Stimulated activated CD8-positive, alpha-beta memory T cell treated with anti-CD3 and anti-CD28 coated beads, Interleukin-4, amount 100 ng/mL, for 1 hour (primary cell): ENCODE measurements around the gene NELL1.
"Not testable (repeated sequence)": the region's sequence is repeated elsewhere in the genome, so short reads cannot be mapped to it uniquely, and the experiment has no call there.

Experiments used
- DNase-seq, 2 donors: peaks; one replicate each; pipeline ENCODE4 v3.0.0-alpha.2; 2020; ENCODE audit warnings: low read depth in 2 of 2, low spot score in 1 of 2

Gene NELL1

DNA sequence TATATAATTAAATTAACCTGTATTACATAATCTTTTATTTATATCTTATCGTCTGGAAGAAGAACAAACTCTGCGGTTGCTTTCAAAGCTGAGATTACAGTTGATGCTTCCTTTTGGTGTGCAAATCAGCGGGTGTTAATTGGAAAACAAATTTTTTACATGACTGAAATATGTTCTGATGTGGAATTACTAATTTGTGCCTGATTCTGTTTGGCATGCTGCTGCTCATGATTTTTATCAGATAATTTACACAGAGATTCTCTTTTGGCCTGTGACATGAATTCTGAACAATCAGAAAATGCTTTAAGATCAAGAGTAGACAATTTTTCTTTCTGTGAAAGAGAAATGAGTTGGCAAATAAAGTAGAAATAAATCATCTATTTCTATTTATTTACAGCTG is 510.8 kb downstream of the NELL1 start:
- DNase-seq: no peak

GRCh38 chr11:21185959-21186358 is 516.6 kb downstream of the NELL1 start:
- DNase-seq: no peak

DNA sequence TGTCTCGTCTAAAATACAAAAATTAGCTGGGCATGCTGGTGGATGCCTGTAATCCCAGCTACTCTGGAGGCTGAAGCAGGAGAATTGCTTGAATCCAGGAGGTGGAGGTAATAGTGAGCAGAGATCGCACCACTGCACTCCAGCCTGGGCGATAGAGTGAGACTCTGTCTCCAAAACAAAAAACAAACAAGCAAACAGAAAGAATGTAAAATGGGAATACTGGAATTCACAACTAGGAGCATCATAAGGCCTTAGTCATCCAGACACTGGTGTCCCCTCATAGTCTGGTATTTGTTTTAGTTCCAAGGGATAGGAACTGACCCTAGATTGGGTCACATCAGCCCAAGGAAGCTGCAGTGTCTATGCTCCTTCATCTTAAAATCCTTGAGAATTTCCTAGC is 520.8 kb downstream of the NELL1 start:
- no peak for DNase-seq

GRCh38 chr11:21195995-21196394 is 526.6 kb downstream of the NELL1 start:
- DNase-seq: no peak

DNA sequence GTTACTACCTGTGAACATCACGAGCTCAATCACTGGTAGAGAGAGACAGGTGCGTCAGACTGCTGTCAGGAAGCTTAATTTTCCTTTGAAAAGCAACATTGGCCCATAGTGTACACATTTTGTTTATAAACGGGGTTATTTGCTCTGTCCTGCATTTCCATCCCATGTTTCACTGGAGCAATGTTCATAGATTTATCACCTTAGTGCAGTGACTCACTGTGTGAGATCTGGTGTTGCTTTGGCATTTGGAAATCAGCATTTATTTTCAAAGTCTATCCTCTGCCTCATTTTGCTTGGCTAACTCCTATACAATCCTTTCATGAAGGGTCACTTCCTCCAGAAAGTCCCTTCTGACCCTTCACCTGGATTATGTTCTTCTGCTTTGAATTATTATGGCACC is 529.1 kb downstream of the NELL1 start:
- DNase-seq: no peak

- DNase-seq: no peak
Observed at GRCh38 chr11:21205205-21205604, 535.8 kb downstream of the NELL1 start.

DNA sequence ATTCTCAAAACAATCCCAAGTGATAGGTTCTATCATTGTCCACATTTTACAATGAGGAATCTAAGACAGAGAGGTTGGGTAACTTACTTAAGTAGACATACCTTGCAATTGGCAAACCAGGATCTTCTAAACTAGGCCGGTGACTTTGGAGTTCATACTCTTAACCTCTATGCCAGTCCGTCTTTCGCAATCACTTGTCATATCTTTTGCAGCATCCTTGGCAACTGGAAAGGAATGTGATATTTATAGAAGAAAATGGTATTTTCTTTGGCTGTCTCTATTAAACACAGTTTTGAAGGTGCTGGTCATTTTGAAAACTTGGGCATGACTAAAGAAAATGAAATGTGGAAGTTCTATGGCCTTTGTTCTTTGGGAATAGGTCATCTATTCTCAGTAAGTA is 556.5 kb downstream of the NELL1 start:
- no peak for DNase-seq

DNA sequence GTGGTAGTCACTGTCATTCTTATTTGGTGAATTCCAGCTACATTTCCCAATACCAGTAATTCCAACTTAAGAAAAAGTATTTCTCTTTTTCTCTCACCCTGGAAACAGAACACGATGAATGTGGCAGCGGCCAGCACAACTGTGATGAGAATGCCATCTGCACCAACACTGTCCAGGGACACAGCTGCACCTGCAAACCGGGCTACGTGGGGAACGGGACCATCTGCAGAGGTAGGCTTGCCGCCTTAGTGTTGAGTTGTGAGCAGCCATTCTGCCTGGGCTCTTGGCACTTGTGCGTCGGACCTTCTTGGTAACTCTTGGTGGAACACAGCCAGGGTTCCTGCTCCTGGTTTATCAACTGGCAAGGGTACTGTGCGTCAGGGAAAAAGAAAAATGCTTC is 559.8 kb downstream of the NELL1 start:
- DNase-seq: no peak

DNA sequence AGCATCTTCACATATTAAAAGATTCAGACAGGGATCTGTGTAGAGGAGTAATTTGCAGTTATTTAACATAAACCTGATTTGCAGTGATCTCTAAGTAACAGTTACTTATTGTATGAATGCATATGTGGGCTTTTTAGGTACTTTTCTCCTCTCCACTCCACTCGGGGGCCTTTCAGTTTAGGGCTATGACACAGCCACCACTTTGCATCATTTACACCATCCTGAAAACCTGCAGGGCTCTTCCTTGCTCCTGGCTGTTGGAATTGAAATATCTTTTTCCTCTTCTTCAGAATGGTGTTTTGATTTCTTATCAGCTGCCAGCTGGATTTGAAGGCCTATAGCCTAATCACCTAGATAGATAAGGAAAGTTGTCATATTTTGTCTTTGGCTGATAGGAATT is 580.8 kb downstream of the NELL1 start:
- no peak for DNase-seq

- no peak for DNase-seq
Observed at GRCh38 chr11:21254055-21254454, 584.7 kb downstream of the NELL1 start.

- no peak for DNase-seq
Observed at GRCh38 chr11:21254790-21255189, 585.4 kb downstream of the NELL1 start.

DNA sequence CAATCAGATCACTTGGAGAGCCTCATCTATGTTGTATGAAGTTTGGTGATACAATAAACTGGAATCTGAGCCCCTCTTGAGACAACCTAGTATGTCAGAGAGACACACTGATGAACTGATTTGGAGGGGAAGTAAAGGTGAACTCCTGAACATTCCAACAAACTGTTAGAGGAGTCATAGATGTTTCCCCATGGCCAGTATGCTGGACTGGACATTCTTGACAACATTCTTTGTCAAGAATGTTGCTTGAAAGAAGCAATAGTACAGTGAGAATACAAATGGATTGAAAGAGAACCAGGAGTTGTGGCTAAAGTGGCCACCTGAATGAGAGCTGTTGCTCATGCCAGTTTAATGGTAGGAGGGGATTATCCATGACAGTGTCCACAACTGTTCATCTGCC is 588.1 kb downstream of the NELL1 start:
- DNase-seq: no peak

DNA sequence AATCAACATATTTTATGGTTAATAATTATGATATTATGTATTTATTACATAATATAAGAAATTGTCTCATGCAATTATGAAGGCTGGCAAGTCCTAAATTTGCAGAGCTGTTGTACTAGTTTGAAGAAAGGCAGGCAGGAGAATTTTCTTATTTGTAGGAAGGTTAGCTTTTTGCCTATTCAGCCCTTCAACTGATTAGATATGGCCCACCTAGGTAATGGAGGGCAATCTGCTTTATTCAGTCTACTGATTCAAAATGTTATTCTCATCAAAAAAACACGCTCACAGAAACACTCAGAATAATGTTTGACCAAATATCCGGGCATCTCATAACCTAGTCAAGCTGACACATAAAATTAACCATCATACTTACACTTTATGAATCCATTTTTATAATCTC is 589.0 kb downstream of the NELL1 start:
- DNase-seq: no peak

- DNase-seq: no peak
Observed at GRCh38 chr11:21260101-21260500, 590.7 kb downstream of the NELL1 start.

GRCh38 chr11:21262992-21263391 is 593.6 kb downstream of the NELL1 start:
- DNase-seq: no peak

- no peak for DNase-seq
Observed at GRCh38 chr11:21264125-21264524, 594.7 kb downstream of the NELL1 start.

DNA sequence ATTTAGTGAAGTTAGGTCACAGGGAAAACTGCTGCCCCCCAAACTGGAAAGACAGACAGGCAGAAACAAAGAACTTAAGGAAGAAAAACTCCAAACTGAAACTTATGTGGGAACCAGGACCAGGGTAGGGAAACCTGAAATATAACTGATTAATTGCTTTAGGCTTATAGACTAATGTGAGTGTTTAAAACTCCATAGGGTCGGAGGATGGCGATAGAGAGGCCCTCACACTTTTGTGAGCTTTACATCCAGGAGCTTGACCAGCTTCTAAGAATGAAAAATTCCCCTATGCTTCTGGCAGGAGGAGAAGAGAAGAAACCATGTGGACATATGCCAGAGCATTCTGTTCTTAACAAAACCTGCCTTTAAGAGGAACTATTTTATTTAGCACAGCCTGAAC is 598.6 kb downstream of the NELL1 start:
- DNase-seq: no peak

GRCh38 chr11:21272139-21272538 is 602.8 kb downstream of the NELL1 start:
- not testable (repeated sequence) for DNase-seq

DNA sequence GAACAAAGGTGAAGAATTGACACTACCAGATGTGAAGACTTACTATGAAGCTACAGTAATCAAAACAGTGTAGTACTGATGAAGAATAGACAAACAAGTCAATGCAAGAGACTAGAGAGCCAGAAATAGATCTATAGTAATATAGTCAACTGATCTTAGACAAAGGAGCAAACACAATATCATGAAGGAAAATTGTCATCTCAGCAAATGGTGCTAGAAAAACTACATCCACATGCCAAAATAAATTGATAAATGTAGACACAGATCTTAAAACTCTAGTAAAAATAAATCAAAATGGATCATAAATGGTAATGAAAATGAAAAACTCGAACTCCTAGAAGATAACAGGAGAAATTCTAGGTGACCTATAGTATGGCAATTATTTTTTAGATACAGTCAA is 609.5 kb downstream of the NELL1 start:
- DNase-seq: no peak

GRCh38 chr11:21285104-21285503 is 615.7 kb downstream of the NELL1 start:
- no peak for DNase-seq

DNA sequence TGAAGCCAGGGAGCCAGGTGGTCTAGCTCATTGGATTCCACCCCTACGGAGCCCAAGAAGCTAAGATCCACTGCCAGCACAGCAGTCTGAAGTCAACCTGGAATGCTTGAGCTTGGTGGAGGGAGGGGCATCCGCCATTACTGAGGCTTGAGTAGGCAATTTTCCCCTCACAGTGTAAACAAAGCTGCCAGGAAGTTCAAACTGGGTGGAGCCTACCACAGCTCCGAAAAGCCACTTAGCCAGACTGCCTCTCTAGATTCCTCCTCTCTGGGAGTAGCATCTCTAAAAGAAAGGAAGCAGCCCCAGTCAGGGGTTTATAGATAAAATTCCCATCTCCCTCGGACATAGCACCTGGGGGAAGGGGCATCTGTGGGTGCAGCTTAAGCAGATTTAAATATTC is 620.3 kb downstream of the NELL1 start:
- DNase-seq: no peak

GRCh38 chr11:21295508-21295907 is 626.1 kb downstream of the NELL1 start:
- no peak for DNase-seq

DNA sequence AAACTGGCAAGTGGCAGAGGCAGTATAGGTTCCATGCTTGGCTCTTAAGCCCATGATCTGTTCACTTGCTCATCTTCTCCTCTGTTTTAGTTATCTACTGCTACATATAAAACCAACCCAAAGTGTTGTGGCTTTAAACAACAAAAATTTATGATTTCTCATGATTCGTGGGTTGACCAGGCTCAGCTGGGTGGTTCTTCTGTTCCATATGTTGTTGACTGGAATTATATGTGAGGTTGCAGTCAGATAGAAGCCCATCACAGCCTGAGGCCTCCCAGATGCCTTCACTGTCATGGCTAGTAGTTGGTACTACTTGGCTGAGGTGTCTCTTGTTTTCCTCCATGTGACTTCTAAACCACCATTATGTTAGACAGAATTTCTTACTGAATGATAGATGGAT is 632.6 kb downstream of the NELL1 start:
- DNase-seq: no peak

DNA sequence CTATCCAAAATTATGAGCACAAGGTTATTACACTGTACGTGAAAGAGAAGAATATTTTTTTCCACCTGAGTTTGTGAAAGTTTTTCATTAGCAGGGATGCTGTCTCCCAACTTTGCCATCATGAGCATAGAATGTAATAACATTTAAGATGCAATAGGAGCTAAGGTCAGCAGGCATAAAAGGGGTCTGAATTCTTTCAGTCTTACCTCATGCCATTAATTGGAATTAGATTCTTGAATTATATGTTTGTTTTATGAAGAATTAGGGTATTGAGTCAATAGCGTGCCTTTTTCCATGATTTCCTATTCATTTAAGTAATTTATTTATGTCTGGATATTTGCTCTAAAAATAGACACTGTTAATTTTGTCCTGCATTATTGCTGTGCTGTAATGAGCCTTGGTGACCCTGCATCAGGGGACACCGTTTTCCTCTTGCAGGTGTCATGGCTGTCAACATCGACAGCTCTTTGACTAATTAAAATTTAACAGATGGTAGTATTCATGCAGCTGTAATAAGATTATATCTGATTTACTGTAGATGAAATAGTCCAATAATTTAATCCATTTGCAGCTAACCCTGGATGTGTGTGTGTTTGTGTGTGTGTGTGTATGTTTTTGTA is 637.5 kb downstream of the NELL1 start:
- no peak for DNase-seq
